ENCODE results near the gene TBC1D16. TPM values are rescaled to one million over a fixed set of nuclear protein-coding genes. Genes with fewer than 3 reads are reported as not detected.

The TBC1D16 gene
- total RNA-seq, 1 donor from 2014 or later: 14.0 TPM

GRCh38 chr17:79939094-79939435 is 96.6 kb downstream of the TBC1D16 start:
- no peak for DNase-seq
- intact Hi-C loops (cut with DNase I): no loop called here
- no peak for ATAC-seq (ENCODE audit: poor library complexity)

GRCh38 chr17:79938336-79939093 is 97.2 kb downstream of the TBC1D16 start:
- no peak for ATAC-seq (ENCODE audit: poor library complexity)
- intact Hi-C loops (cut with DNase I): no loop called here
- DNase-seq: peak; percentile 25

GRCh38 chr17:79937391-79938335 is 98.0 kb downstream of the TBC1D16 start:
- ATAC-seq (ENCODE audit: poor library complexity): no peak
- intact Hi-C loops (cut with DNase I): no loop called here
- DNase-seq: peak; percentile 44

- DNase-seq: peak; percentile 24
- intact Hi-C loops (cut with DNase I): no loop called here
- ATAC-seq (ENCODE audit: poor library complexity): no peak
Observed at GRCh38 chr17:79936641-79937381, 98.9 kb downstream of the TBC1D16 start.

- intact Hi-C loops (cut with DNase I): no loop called here
- ATAC-seq (ENCODE audit: poor library complexity): no peak
- no peak for DNase-seq
Observed at GRCh38 chr17:79936050-79936449, 99.6 kb downstream of the TBC1D16 start.

- intact Hi-C loops (cut with DNase I): no loop called here
- ATAC-seq (ENCODE audit: poor library complexity) (no peak), DNase-seq (no peak)
Observed at GRCh38 chr17:79935197-79935885, 100.3 kb downstream of the TBC1D16 start.

GRCh38 chr17:79934653-79934970 is 101.1 kb downstream of the TBC1D16 start:
- no peak for ATAC-seq (ENCODE audit: poor library complexity)
- no peak for DNase-seq
- intact Hi-C loops (cut with DNase I): no loop called here

- intact Hi-C loops (cut with DNase I): no loop called here
- peak; percentile 64 for DNase-seq
- peak; percentile 36 for ATAC-seq (ENCODE audit: poor library complexity)
Observed at GRCh38 chr17:79933863-79934652, 101.6 kb downstream of the TBC1D16 start.

GRCh38 chr17:79932451-79933306 is 103.0 kb downstream of the TBC1D16 start:
- no peak for DNase-seq
- intact Hi-C loops (cut with DNase I): no loop called here
- ATAC-seq (ENCODE audit: poor library complexity): no peak

- intact Hi-C loops (cut with DNase I): no loop called here
- ATAC-seq (ENCODE audit: poor library complexity) (no peak), DNase-seq (no peak)
Observed at GRCh38 chr17:79931817-79932309, 103.8 kb downstream of the TBC1D16 start.

GRCh38 chr17:79930877-79931816 is 104.5 kb downstream of the TBC1D16 start:
- ATAC-seq (ENCODE audit: poor library complexity) (no peak), DNase-seq (no peak)
- intact Hi-C loops (cut with DNase I): no loop called here

GRCh38 chr17:79930062-79930876 is 105.4 kb downstream of the TBC1D16 start:
- DNase-seq: no peak
- intact Hi-C loops (cut with DNase I): no loop called here
- ATAC-seq (ENCODE audit: poor library complexity): no peak

- intact Hi-C loops (cut with DNase I): no loop called here
- ATAC-seq (ENCODE audit: poor library complexity) (no peak), DNase-seq (no peak)
Observed at GRCh38 chr17:79929257-79930061, 106.2 kb downstream of the TBC1D16 start.

GRCh38 chr17:79928502-79929256 is 107.0 kb downstream of the TBC1D16 start:
- intact Hi-C loops (cut with DNase I): no loop called here
- DNase-seq (no peak), ATAC-seq (ENCODE audit: poor library complexity) (no peak)
